RWPE1 (cell line): ENCODE data around the gene ASTN2.

Experiments
- CTCF ChIA-PET: fragments of 350-600 bp; sonication (Branson Sonifier 250); formaldehyde crosslinking; extraction: SDS; loops from one replicate; lab custom pipeline; 2021; lab: Yijun Ruan, JAX
- POLR2A ChIA-PET: fragments of 400-600 bp; formaldehyde crosslinking; extraction: SDS; loops from one replicate; lab custom pipeline; 2020; ENCODE audit warnings: antibody characterized with exemption; ENCODE audit not compliant: low non-redundant PET; lab: Yijun Ruan, JAX
- DNase-seq: peaks from one replicate; pipeline ENCODE4 v3.0.0; 2012; ENCODE audit warnings: low spot score
- H3K27ac ChIP-seq: fragments of 450-650 bp; 2 replicates; pipeline ENCODE4 v1.5.1; 2017
- CTCF ChIP-seq: fragments of 450-650 bp; conservative IDR thresholded peaks from 2 replicates; pipeline ENCODE4 v1.5.1; 2017; ENCODE audit warnings: low read depth, mild to moderate bottlenecking

The ASTN2 gene

DNA sequence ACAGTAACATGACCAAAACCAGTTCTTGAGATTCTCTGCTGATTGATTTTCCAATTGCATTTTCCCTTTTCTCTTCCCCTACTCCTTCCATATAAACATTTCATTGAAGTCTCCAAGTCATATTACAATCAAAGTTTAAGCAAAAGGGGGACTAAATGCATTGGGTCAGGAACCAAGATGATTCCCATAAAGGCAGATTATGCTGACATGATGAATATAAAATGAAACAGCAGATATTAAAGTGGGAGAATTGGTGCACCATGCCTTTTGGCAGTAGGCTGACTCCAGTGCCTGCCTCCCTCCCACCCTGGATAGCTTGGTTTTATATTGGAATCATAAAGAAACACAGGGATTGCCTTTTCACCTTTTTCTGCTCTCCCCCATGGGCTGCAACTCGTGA, 118.4 kb downstream of the ASTN2 start:
- ChIA-PET CTCF (no interaction called here), POLR2A (interaction anchor here (0.7 kb wide), 1 partner anchor 14 kb away, joined by 3 read pairs; no protein-coding TSS in a partner anchor)
- no peak for TF ChIP-seq CTCF
- no peak for DNase-seq
- H3K27ac ChIP-seq, result no peak overlapping the region

GRCh38 chr9:117293206-117294114, 121.4 kb downstream of the ASTN2 start:
- ChIA-PET POLR2A (no interaction called here), CTCF (no interaction called here)
- no peak for TF ChIP-seq CTCF
- no peak overlapping the region for H3K27ac ChIP-seq
- no peak for DNase-seq

DNA sequence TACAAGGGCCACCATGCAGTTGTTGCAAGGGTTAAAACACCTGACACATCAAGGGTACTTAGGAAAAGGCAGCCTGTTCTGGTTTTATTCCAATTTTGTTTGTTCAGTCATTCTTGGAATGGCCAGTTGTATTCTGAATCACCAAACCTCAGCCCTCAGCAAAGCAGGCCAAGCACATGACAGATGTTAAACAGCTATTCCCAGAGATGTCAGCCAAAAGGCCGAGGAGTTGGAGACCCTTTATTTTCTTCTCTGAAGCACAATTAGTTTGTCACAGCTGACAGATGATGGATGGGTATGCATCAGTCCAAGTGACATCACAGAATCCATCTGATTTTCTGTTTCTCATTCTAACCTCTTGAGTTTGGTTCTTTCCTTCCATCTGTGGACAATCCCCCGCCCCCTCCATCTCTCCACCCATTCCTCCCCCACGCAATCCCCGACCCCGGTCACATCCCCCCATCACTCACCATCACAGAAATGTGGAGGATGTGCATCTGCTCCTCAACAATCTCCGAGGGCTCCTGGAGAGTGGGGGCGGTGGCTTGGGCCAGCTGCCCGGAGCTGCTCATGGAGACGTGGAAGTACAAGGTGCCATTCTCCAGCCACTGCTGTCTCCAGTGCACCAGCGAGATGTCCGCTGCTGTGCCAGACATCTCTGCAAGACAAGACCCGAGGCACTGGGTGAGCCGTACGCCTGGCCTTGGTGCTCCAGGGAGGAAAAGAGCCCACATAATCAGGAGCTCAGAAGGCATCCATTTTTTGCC, 123.8 kb downstream of the ASTN2 start:
- POLR2A ChIA-PET, result no interaction called here
- no peak for DNase-seq
- no peak for TF ChIP-seq CTCF
- no peak overlapping the region for H3K27ac ChIP-seq
- CTCF ChIA-PET, result interaction anchor here (1.0 kb wide), 1 partner anchor 12 kb away, joined by 4 read pairs; no protein-coding TSS in a partner anchor

DNA sequence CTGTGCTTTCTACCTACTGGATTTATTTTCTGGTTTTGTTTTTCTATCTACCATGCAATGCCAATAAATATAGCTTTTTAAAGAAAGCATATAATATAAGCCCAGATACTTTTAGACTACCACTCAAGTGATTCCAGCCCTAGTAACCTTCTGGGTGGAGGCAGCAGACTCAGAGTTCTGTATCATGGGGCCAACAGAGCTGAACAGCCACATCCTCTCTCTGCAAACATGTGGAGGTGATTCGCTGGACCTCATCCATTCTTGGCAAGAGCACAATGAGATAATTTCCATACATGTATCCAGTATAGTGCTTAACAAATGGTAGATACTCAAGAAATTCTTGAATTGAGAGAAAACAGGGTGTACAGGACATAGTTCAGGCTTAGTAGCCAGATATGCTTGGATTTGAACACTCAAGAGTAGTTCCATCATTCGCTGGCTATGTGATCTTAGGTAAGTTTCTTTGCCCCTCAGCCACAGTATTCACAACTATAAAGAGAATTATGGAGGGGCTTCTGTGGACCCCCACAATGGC, 124.5 kb downstream of the ASTN2 start:
- ChIA-PET CTCF (interaction anchor here (1.0 kb wide), 1 partner anchor 12 kb away, joined by 4 read pairs; no protein-coding TSS in a partner anchor), POLR2A (no interaction called here)
- no peak for TF ChIP-seq CTCF
- DNase-seq, result no peak
- no peak overlapping the region for H3K27ac ChIP-seq

DNA sequence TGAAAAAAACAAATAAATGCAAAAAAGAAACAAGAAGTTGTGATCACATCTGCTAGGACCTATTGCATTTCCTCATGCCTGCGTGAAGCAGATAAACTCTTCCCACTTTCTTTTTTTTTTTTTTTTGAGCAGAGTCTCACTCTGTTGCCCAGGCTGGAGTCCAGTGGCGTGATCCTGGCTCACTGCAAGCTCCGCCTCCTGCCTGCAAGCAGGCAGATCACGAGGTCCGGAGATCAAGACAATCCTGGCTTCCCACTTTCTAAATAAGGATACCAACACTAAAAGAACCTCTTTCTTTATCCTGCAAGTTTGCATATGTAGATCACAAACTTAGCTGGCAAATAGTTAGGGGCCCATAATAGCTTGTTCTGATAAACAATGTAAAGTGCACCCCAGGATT, 128.6 kb downstream of the ASTN2 start:
- CTCF ChIA-PET, result no interaction called here
- no peak for TF ChIP-seq CTCF
- POLR2A ChIA-PET, result no interaction called here
- DNase-seq, result no peak
- no peak overlapping the region for H3K27ac ChIP-seq

GRCh38 chr9:117284414-117284813, 130.4 kb downstream of the ASTN2 start:
- no peak overlapping the region for H3K27ac ChIP-seq
- no peak for DNase-seq
- no peak for TF ChIP-seq CTCF
- ChIA-PET CTCF (no interaction called here), POLR2A (no interaction called here)
